ENCODE results near the gene SLC19A2. TPM values are rescaled to one million over a fixed set of nuclear protein-coding genes. Genes with fewer than 3 reads are reported as not detected.

SLC19A2 gene
- total RNA-seq, 2 experiments from 2014 or later = 4.0 to 4.4 TPM

- ATAC-seq = no peak
- intact Hi-C loops (cut with DNase I, micrococcal nuclease) = no loop called here
- H3K4me1 Mint-ChIP-seq = peaks cover 11% of the 10 kb centered on the region
- no peak for DNase-seq
- ChIA-PET POLR2A (no interaction called here), CTCF (interaction anchor here (0.7 kb wide), 1 partner anchor 1950 kb away, joined by 3 read pairs; no protein-coding TSS in a partner anchor)
- peaks cover 7% of the 10 kb centered on the region for H3K9me3 Mint-ChIP-seq (ENCODE audit: low read depth)
- H3K36me3 Mint-ChIP-seq (ENCODE audit: low read depth) = no peaks in the 10 kb centered on the region
- H3K27me3 Mint-ChIP-seq = peaks cover 16% of the 10 kb centered on the region
- H3K27ac Mint-ChIP-seq = no peak overlapping the region
- no peak overlapping the region for H3K4me3 Mint-ChIP-seq
Measured at GRCh38 chr1:169456029-169456428, 29.7 kb downstream of the SLC19A2 start.

- Mint-ChIP-seq H3K27ac (no peak overlapping the region), H3K4me3 (no peak overlapping the region), H3K27me3 (peaks cover 12% of the 10 kb centered on the region), H3K4me1 (no peaks in the 10 kb centered on the region), H3K9me3 (ENCODE audit: low read depth) (peaks cover 7% of the 10 kb centered on the region), H3K36me3 (ENCODE audit: low read depth) (no peaks in the 10 kb centered on the region)
- CTCF ChIA-PET = no interaction called here
- ATAC-seq = no peak
- POLR2A ChIA-PET = interaction anchor here (0.6 kb wide), 1 partner anchor 1218 kb away, joined by 3 read pairs; no protein-coding TSS in a partner anchor
- intact Hi-C loops (cut with DNase I, micrococcal nuclease) = no loop called here
- no peak for DNase-seq
Measured at GRCh38 chr1:169452921-169453320, 32.8 kb downstream of the SLC19A2 start.

GRCh38 chr1:169451218-169451824, 34.4 kb downstream of the SLC19A2 start:
- POLR2A ChIA-PET = no interaction called here
- DNase-seq = no peak
- H3K9me3 Mint-ChIP-seq (ENCODE audit: low read depth) = no peaks in the 10 kb centered on the region
- H3K4me1 Mint-ChIP-seq = no peaks in the 10 kb centered on the region
- no peak overlapping the region for H3K27ac Mint-ChIP-seq
- no peak overlapping the region for H3K4me3 Mint-ChIP-seq
- CTCF ChIA-PET = interaction anchor here (0.6 to 0.7 kb wide), 2 partner anchors 44 to 395 kb away, joined by 3 read pairs; no protein-coding TSS in a partner anchor
- ATAC-seq = no peak
- intact Hi-C loops (cut with DNase I, micrococcal nuclease) = no loop called here
- no peaks in the 10 kb centered on the region for H3K36me3 Mint-ChIP-seq (ENCODE audit: low read depth)
- peaks cover 12% of the 10 kb centered on the region for H3K27me3 Mint-ChIP-seq

- Mint-ChIP-seq H3K27ac (no peak overlapping the region), H3K4me1 (no peaks in the 10 kb centered on the region), H3K9me3 (ENCODE audit: low read depth) (no peaks in the 10 kb centered on the region), H3K27me3 (peaks cover 8% of the 10 kb centered on the region), H3K36me3 (ENCODE audit: low read depth) (no peaks in the 10 kb centered on the region), H3K4me3 (no peak overlapping the region)
- no peak for DNase-seq
- intact Hi-C loops (cut with DNase I, micrococcal nuclease) = no loop called here
- CTCF ChIA-PET = no interaction called here
- POLR2A ChIA-PET = interaction anchor here (0.6 kb wide), 1 partner anchor 1532 kb away, joined by 4 read pairs; no protein-coding TSS in a partner anchor
- no peak for ATAC-seq
Measured at GRCh38 chr1:169443923-169444322, 41.8 kb downstream of the SLC19A2 start.

GRCh38 chr1:169427081-169427641, 58.6 kb downstream of the SLC19A2 start, which contains the start of gene CCDC181:
Gene CCDC181 (minus strand): TSS chr1:169427474. CDS start chr1:169424927, 2,547 bp downstream.
- ATAC-seq (peak; percentile 93), DNase-seq (peak; percentile 76)
- Mint-ChIP-seq H3K4me3 (peak within 1 kb of the TSS; percentile 79), H3K27ac (no peak within 1 kb of the TSS), H3K36me3 (ENCODE audit: low read depth) (no peaks in the 10 kb centered on the region), H3K4me1 (peaks cover 4% of the 10 kb centered on the region), H3K9me3 (ENCODE audit: low read depth) (peaks cover 2% of the 10 kb centered on the region), H3K27me3 (peaks cover 52% of the 10 kb centered on the region)
- intact Hi-C loops (cut with DNase I, micrococcal nuclease) = no loop called here
- ChIA-PET POLR2A (interaction anchor here (0.7 kb wide), 1 partner anchor 386 kb away, joined by 3 read pairs; no protein-coding TSS in a partner anchor), CTCF (interaction anchor here (0.6 to 1.8 kb wide), 3 partner anchors 63 to 339 kb away, joined by 3 to 4 read pairs (median 3); no protein-coding TSS in a partner anchor)

- H3K27ac Mint-ChIP-seq = no peak overlapping the region
- no peak for DNase-seq
- H3K4me1 Mint-ChIP-seq = peaks cover 4% of the 10 kb centered on the region
- intact Hi-C loops (cut with DNase I, micrococcal nuclease) = no loop called here
- CTCF ChIA-PET = interaction anchor here (1.8 kb wide), 1 partner anchor 120 kb away, joined by 4 read pairs; no protein-coding TSS in a partner anchor
- peaks cover 50% of the 10 kb centered on the region for H3K27me3 Mint-ChIP-seq
- no peaks in the 10 kb centered on the region for H3K9me3 Mint-ChIP-seq (ENCODE audit: low read depth)
- H3K4me3 Mint-ChIP-seq = no peak overlapping the region
- ATAC-seq = no peak
- H3K36me3 Mint-ChIP-seq (ENCODE audit: low read depth) = no peaks in the 10 kb centered on the region
- POLR2A ChIA-PET = no interaction called here
Measured at GRCh38 chr1:169426174-169426705, 59.5 kb downstream of the SLC19A2 start.

- no peak overlapping the region for H3K27ac Mint-ChIP-seq
- ChIA-PET CTCF (interaction anchor here (1.0 kb wide), 1 partner anchor 73 kb away, joined by 3 read pairs; no protein-coding TSS in a partner anchor), POLR2A (no interaction called here)
- H3K36me3 Mint-ChIP-seq (ENCODE audit: low read depth) = no peaks in the 10 kb centered on the region
- no peaks in the 10 kb centered on the region for H3K9me3 Mint-ChIP-seq (ENCODE audit: low read depth)
- DNase-seq = no peak
- ATAC-seq = no peak
- H3K4me3 Mint-ChIP-seq = no peak overlapping the region
- intact Hi-C loops (cut with DNase I, micrococcal nuclease) = no loop called here
- peaks cover 22% of the 10 kb centered on the region for H3K27me3 Mint-ChIP-seq
- no peaks in the 10 kb centered on the region for H3K4me1 Mint-ChIP-seq
Measured at GRCh38 chr1:169421309-169421708, 64.4 kb downstream of the SLC19A2 start.

- ATAC-seq (no peak), DNase-seq (no peak)
- Mint-ChIP-seq H3K27me3 (peaks cover 4% of the 10 kb centered on the region), H3K4me3 (no peak overlapping the region), H3K36me3 (ENCODE audit: low read depth) (no peaks in the 10 kb centered on the region), H3K27ac (no peak overlapping the region), H3K9me3 (ENCODE audit: low read depth) (peaks cover 20% of the 10 kb centered on the region), H3K4me1 (no peaks in the 10 kb centered on the region)
- intact Hi-C loops (cut with DNase I, micrococcal nuclease) = no loop called here
- POLR2A ChIA-PET = no interaction called here
- CTCF ChIA-PET = no interaction called here
Measured at GRCh38 chr1:169414952-169415351, 70.8 kb downstream of the SLC19A2 start.

Other genes starting within 250 kb of the SLC19A2 start
- gene NME7, start 118.1 kb downstream of the SLC19A2 start, total RNA-seq = 10 to 100 TPM; 11.6 to 15.3 TPM
- gene BLZF1, start 117.7 kb downstream of the SLC19A2 start, total RNA-seq = 1 to 10 TPM; 6.5 to 7.1 TPM
- gene CCDC181, start 58.5 kb downstream of the SLC19A2 start, total RNA-seq = under 1 TPM; 0.11 to 0.14 TPM
- 10 to 100 TPM; 49.8 to 57.8 TPM for gene F5, start 100.5 kb upstream of the SLC19A2 start, total RNA-seq
- gene SELP, start 144.2 kb upstream of the SLC19A2 start, total RNA-seq = 1 to 10 TPM in 1 of 2 experiments, under 1 TPM in 1; 0.50 to 1.4 TPM
- gene SELL, start 225.7 kb upstream of the SLC19A2 start, total RNA-seq = 100 to 1,000 TPM; 206 to 262 TPM
- gene SELE, start 248.1 kb upstream of the SLC19A2 start, total RNA-seq = not detected